ENCODE measurements around the gene ABHD2. TPM values are rescaled to one million over a fixed set of nuclear protein-coding genes. Genes with fewer than 3 reads are reported as not detected.

Gene ABHD2
- total RNA-seq, 2 experiments from 2014 or later, result 16.1 to 22.8 TPM

GRCh38 chr15:89178307-89178977 lies 90.2 kb downstream of the ABHD2 start:
- Histone ChIP-seq H4K20me1 (ENCODE audit: insufficient read depth, low read length) (no peaks in the 10 kb centered on the region), H3K4me1 (ENCODE audit: insufficient read depth, low read length, poor library complexity, severe bottlenecking) (no peaks in the 10 kb centered on the region), H3K27ac (ENCODE audit: low read depth, low read length, poor library complexity, severe bottlenecking) (no peak overlapping the region), H3K36me3 (ENCODE audit: insufficient read depth, low read length) (peaks cover 11% of the 10 kb centered on the region; the same call in 1 of the 2 replicates), H3K4me3 (ENCODE audit: low read depth, low read length, poor library complexity, severe bottlenecking) (no peak overlapping the region), H3K9me2 (ENCODE audit: insufficient read depth, low read length) (no peaks in the 10 kb centered on the region), H3K79me2 (ENCODE audit: insufficient read depth, low read depth, low read length) (no peaks in the 10 kb centered on the region), H2AFZ (ENCODE audit: low read length) (no peak overlapping the region), H3K4me2 (ENCODE audit: low read length) (no peak overlapping the region), H3K9me3 (ENCODE audit: low read length) (no peaks in the 10 kb centered on the region)
- DNase-seq (ENCODE audit: low spot score), result no peak
- intact Hi-C loops (cut with micrococcal nuclease; ENCODE audit: unreplicated experiment), result no loop called here
- CTCF ChIA-PET (ENCODE audit: unreplicated experiment), result interaction anchor here (0.7 to 0.9 kb wide), 4 partner anchors 28 to 276 kb away, joined by 3 to 6 read pairs (median 4); no protein-coding TSS in a partner anchor
- no TSS peak for BruUV-seq (replicated peaks)
- POLR2A ChIA-PET, result interaction anchor here (1.2 kb wide), 1 partner anchor 121 kb away, joined by 3 read pairs; no protein-coding TSS in a partner anchor
- no peak for TF ChIP-seq EZH2phosphoT487 (IDR thresholded peaks at IDR 0.05; ENCODE audit: borderline replicate concordance, low read depth, low read length)
- TF ChIP-seq, protein P1, sequence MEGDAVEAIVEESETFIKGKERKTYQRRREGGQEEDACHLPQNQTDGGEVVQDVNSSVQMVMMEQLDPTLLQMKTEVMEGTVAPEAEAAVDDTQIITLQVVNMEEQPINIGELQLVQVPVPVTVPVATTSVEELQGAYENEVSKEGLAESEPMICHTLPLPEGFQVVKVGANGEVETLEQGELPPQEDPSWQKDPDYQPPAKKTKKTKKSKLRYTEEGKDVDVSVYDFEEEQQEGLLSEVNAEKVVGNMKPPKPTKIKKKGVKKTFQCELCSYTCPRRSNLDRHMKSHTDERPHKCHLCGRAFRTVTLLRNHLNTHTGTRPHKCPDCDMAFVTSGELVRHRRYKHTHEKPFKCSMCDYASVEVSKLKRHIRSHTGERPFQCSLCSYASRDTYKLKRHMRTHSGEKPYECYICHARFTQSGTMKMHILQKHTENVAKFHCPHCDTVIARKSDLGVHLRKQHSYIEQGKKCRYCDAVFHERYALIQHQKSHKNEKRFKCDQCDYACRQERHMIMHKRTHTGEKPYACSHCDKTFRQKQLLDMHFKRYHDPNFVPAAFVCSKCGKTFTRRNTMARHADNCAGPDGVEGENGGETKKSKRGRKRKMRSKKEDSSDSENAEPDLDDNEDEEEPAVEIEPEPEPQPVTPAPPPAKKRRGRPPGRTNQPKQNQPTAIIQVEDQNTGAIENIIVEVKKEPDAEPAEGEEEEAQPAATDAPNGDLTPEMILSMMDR (conservative IDR thresholded peaks at IDR 0.05; ENCODE audit: low read length), result no peak

GRCh38 chr15:89179966-89180875 lies 92.0 kb downstream of the ABHD2 start:
- DNase-seq (ENCODE audit: low spot score), result no peak
- no peaks in the 10 kb centered on the region for H4K20me1 ChIP-seq (ENCODE audit: insufficient read depth, low read length)
- H3K79me2 ChIP-seq (ENCODE audit: insufficient read depth, low read depth, low read length), result no peaks in the 10 kb centered on the region
- peaks cover 11% of the 10 kb centered on the region; the same call in 1 of the 2 replicates for H3K36me3 ChIP-seq (ENCODE audit: insufficient read depth, low read length)
- TF ChIP-seq EZH2phosphoT487 (IDR thresholded peaks at IDR 0.05; ENCODE audit: borderline replicate concordance, low read depth, low read length), result no peak
- TF ChIP-seq, protein P1 (conservative IDR thresholded peaks at IDR 0.05; ENCODE audit: low read length), result no peak
- ChIA-PET CTCF (ENCODE audit: unreplicated experiment) (no interaction called here), POLR2A (interaction anchor here (0.6 kb wide), 1 partner anchor 57 kb away, joined by 4 read pairs; no protein-coding TSS in a partner anchor)
- no peaks in the 10 kb centered on the region for H3K4me1 ChIP-seq (ENCODE audit: insufficient read depth, low read length, poor library complexity, severe bottlenecking)
- no peak overlapping the region for H2AFZ ChIP-seq (ENCODE audit: low read length)
- H3K9me3 ChIP-seq (ENCODE audit: low read length), result no peaks in the 10 kb centered on the region
- H3K9me2 ChIP-seq (ENCODE audit: insufficient read depth, low read length), result no peaks in the 10 kb centered on the region
- intact Hi-C loops (cut with micrococcal nuclease; ENCODE audit: unreplicated experiment), result no loop called here
- no peak overlapping the region for H3K4me3 ChIP-seq (ENCODE audit: low read depth, low read length, poor library complexity, severe bottlenecking)
- no peak overlapping the region for H3K4me2 ChIP-seq (ENCODE audit: low read length)
- BruUV-seq (replicated peaks), result no TSS peak
- H3K27ac ChIP-seq (ENCODE audit: low read depth, low read length, poor library complexity, severe bottlenecking), result no peak overlapping the region

Measured in OCI-LY7 (cell line).